ENCODE results near the gene BTF3.

- TF ChIP-seq CTCF (IDR thresholded peaks at IDR 0.05; ENCODE audit: borderline replicate concordance, extremely low read depth, low read length, poor library complexity, severe bottlenecking) (no peak), EZH2 (IDR thresholded peaks at IDR 0.05; ENCODE audit: borderline replicate concordance, low read depth, low read length, severe bottlenecking) (no peak)
These were observed 26.1 kb upstream of the BTF3 start for GRCh38 chr5:73472116-73472515.

Measured in DND-41 (cell line).